Astrocyte of the spinal cord (primary cell): Measurements from ENCODE around the gene MRPL57.
A peak's percentile ranks its signal among the peaks of the same experiment; 100 is the strongest.

Experiments used
- DNase-seq: peaks from one replicate; pipeline ENCODE4 v3.0.0; 2011; ENCODE audit warnings: low read depth, low spot score
- H3K4me3 ChIP-seq: 2 replicates; pipeline ENCODE4 v1.5.1; 2011; ENCODE audit warnings: low read depth, mild to moderate bottlenecking, low read length, moderate library complexity
- CTCF ChIP-seq: IDR thresholded peaks from 2 replicates; pipeline ENCODE4 v1.5.1; 2012; ENCODE audit warnings: low read depth, mild to moderate bottlenecking, low read length, inconsistent platforms
- in situ Hi-C: cut with HindIII; loops from 2 replicates; pipeline ENCODE4 v1.10.0; 2017; ENCODE audit warnings: low sequenced_read_pairs

Gene MRPL57

GRCh38 chr13:21139374-21139773 lies 37.1 kb upstream of the MRPL57 start:
- in situ Hi-C loops, result no loop called here
- no peak for TF ChIP-seq CTCF

GRCh38 chr13:21142766-21143165 lies 33.7 kb upstream of the MRPL57 start:
- TF ChIP-seq CTCF, result no peak
- in situ Hi-C loops, result no loop called here
- no peak overlapping the region for H3K4me3 ChIP-seq
- DNase-seq, result no peak

More at GRCh38 chr13:21139374-21139773, 37.1 kb upstream of the MRPL57 start:
- peak overlapping the region; percentile 95 for H3K4me3 ChIP-seq
- DNase-seq, result no peak

DNA sequence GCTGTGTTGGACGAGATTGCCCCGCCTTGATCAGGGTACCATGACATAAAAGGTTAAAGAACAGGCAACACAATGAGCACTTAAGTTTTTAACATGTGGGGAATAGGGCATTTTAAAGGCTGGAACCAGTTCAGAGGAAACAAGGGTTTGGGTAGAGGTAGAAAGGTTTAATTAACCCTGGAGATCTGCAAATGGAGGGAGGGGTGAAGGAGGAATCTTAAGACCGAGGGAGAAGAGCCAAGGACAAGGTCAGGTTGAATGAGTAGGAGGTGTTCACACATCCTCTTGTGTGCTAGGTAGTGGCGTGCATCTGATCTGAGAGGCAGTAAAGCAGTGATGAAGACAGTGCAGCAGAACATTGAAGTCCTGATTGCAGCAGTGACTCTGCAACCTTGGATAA lies 28.6 kb upstream of the MRPL57 start:
- no peak overlapping the region for H3K4me3 ChIP-seq
- no peak for TF ChIP-seq CTCF
- in situ Hi-C loops, result no loop called here
- DNase-seq, result no peak

- no peak for TF ChIP-seq CTCF
- DNase-seq, result no peak
- no peak overlapping the region for H3K4me3 ChIP-seq
- in situ Hi-C loops, result no loop called here
These were observed 27.8 kb upstream of the MRPL57 start for GRCh38 chr13:21148557-21149258.

DNA sequence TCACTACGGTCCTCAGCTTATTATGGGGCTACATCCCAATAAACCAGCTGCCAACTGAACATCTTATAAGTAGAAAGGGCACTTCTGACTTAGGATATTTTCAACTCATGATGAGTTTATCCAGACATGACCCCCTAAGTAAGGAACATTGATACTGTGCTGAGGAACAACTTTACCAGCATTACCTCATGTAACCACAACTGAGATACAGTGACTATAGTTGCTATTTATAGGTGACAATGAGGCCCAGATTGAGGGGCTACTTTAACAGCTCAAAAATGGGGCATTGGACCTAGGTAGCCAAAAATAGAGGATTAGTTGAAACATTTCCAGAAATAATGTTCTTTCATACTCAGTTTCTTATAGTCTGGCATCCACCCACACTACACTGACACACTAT lies 26.9 kb upstream of the MRPL57 start:
- in situ Hi-C loops, result no loop called here
- no peak for TF ChIP-seq CTCF
- H3K4me3 ChIP-seq, result no peak overlapping the region
- peak; percentile 18 for DNase-seq

DNA sequence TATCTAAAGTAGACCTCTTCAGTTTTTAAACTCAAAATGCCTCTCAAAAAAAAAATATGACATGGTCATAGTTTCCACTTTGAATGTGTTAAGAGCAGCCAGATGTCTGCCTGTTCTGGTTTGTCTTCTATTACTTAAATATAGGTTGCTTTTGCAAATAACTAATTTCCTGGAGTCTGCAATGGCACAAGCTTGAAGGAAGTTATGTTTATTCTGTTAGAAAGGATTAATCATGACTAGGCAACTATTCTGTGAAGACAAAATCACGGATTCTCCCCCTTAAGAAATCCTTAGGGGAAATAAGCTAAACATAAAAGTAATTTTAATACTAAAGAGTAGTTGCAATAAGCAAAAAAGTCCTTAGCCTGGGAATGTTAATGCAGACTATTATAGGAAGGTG lies 26.4 kb upstream of the MRPL57 start:
- no peak for TF ChIP-seq CTCF
- in situ Hi-C loops, result no loop called here
- DNase-seq, result no peak
- no peak overlapping the region for H3K4me3 ChIP-seq
